Measurements from ENCODE around the gene XPR1.

- TF ChIP-seq, protein P1, sequence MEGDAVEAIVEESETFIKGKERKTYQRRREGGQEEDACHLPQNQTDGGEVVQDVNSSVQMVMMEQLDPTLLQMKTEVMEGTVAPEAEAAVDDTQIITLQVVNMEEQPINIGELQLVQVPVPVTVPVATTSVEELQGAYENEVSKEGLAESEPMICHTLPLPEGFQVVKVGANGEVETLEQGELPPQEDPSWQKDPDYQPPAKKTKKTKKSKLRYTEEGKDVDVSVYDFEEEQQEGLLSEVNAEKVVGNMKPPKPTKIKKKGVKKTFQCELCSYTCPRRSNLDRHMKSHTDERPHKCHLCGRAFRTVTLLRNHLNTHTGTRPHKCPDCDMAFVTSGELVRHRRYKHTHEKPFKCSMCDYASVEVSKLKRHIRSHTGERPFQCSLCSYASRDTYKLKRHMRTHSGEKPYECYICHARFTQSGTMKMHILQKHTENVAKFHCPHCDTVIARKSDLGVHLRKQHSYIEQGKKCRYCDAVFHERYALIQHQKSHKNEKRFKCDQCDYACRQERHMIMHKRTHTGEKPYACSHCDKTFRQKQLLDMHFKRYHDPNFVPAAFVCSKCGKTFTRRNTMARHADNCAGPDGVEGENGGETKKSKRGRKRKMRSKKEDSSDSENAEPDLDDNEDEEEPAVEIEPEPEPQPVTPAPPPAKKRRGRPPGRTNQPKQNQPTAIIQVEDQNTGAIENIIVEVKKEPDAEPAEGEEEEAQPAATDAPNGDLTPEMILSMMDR (conservative IDR thresholded peaks at IDR 0.05; ENCODE audit: low read depth, low read length), result no peak
- no peak for TF ChIP-seq EZH2 (IDR thresholded peaks at IDR 0.05; ENCODE audit: borderline replicate concordance, low read depth, low read length, poor library complexity, severe bottlenecking)
These were observed 288.4 kb downstream of the XPR1 start for GRCh38 chr1:180920193-180920592.
